HUES64 (cell line): Measurements from ENCODE around the gene KLHL11.
"Not testable (repeated sequence)": the region's sequence is repeated elsewhere in the genome, so short reads cannot be mapped to it uniquely, and the experiment has no call there.

Experiments used
- H3K27ac ChIP-seq: 2 replicates; pipeline ENCODE4 v1.7.0; 2013; ENCODE audit warnings: low read depth, low read length, inconsistent platforms
- H3K27me3 ChIP-seq: 2 replicates; pipeline ENCODE4 v1.6.1; 2013; ENCODE audit warnings: mild to moderate bottlenecking, low read length; ENCODE audit not compliant: insufficient read depth
- H3K36me3 ChIP-seq: 2 replicates; pipeline ENCODE4 v1.6.1; 2013; ENCODE audit warnings: mild to moderate bottlenecking, low read length; ENCODE audit not compliant: insufficient read depth
- H3K4me1 ChIP-seq: 2 replicates; pipeline ENCODE4 v1.6.1; 2013; ENCODE audit warnings: mild to moderate bottlenecking, low read length, moderate library complexity; ENCODE audit not compliant: insufficient read depth
- H3K4me3 ChIP-seq: 2 replicates; pipeline ENCODE4 v1.5.1; 2013; ENCODE audit warnings: mild to moderate bottlenecking, low read length, moderate library complexity
- H3K9ac ChIP-seq: 2 replicates; pipeline ENCODE4 v1.6.1; 2013; ENCODE audit warnings: mild to moderate bottlenecking, low read depth, low read length
- H3K9me3 ChIP-seq: 2 replicates; pipeline ENCODE4 v1.6.1; 2013; ENCODE audit warnings: low read depth, low read length; ENCODE audit not compliant: insufficient read depth
- WGBS: fragments of 150-250, 120-280 bp; methylation state at CpG from one replicate; pipeline ENCODE4 v1.1.7; 2013; ENCODE audit warnings: missing lambda C conversion rate; 5-methylcytosine and 5-hydroxymethylcytosine counted together

KLHL11 gene

DNA sequence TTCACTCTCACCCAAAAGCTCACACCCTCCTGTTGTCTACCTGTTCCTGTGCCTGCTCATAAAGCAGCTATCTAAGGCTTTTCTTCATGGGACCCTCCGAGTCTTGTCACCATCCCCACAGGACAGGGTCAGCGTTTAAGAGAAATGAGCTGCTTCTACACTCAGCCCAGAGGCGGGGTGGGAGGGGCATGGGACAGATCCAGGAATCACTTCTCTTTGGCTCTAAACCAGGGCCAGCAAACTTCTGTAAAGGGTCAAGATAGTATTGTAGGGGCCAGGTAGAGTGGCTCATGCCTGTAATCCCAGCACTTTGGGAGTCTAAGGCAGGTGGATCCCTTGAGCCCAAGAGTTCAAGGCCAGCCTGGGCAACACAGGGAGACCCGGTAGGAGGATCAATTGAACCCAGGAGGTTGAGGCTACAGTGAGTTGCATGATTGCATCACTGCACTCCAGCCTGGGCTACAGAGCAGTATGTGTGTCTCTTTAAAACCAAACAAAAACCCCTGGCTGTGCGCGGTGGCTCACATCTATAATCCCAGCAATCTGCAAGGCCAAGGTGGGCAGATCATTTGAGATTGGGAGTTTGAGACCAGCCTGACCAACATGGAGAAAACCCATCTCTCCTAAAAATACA, 23.2 kb upstream of the KLHL11 start:
- H3K4me3 ChIP-seq = no peak overlapping the region
- no peak overlapping the region for H3K9ac ChIP-seq
- 98% methylated on average over 6 of the region's 6 CpGs for WGBS
- H3K4me1 ChIP-seq = no peaks in the 10 kb centered on the region
- no peak overlapping the region for H3K27ac ChIP-seq
- H3K36me3 ChIP-seq = peaks cover 96% of the 10 kb centered on the region
- no peaks in the 10 kb centered on the region for H3K9me3 ChIP-seq
- H3K27me3 ChIP-seq = no peaks in the 10 kb centered on the region

DNA sequence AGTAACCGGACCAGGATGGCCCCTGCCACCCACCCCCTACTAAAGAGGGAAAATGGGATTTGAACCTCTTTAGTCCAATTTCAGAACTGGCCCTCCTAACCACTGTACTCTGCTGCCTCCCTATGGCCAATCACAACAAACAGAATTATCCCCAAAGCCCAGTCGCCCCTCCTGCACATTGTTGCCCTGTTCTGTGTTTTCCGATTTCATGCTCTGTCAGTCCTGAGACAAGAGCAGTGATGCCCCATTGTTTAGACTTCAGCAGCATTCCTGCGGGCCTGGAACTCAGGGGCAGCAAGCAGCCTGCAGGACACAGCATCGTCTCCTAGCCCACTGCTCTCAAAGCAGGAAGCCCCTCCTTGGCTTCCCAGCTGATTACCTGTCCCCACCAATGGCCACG, 20.5 kb upstream of the KLHL11 start:
- Histone ChIP-seq H3K9ac (no peak overlapping the region), H3K4me3 (no peak overlapping the region), H3K4me1 (no peaks in the 10 kb centered on the region), H3K9me3 (no peaks in the 10 kb centered on the region), H3K27ac (no peak overlapping the region), H3K36me3 (peaks cover 95% of the 10 kb centered on the region), H3K27me3 (no peaks in the 10 kb centered on the region)
- 87% methylated on average over 5 of the region's 6 CpGs for WGBS

DNA sequence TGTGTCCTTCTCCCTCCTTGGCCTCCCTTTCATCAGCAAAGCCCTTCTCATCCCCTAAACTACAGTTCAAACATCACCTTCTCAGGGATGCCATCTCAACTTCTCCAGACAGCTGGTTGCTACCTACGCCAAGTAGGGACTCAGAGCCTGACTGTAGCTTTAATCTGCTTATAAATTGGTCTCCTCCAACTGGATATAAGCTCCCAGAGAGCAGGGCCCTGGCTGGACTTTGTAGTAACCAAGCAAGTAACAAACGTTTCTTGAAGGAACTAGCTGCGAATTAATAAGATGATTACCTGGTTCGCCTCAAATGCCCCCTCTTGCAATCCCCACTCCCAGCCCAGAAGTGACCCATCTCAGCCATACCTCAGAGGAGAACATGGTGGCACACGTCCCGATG, 17.5 kb upstream of the KLHL11 start:
- H3K4me1 ChIP-seq = no peaks in the 10 kb centered on the region
- peaks cover 99% of the 10 kb centered on the region for H3K36me3 ChIP-seq
- H3K9me3 ChIP-seq = peaks cover 2% of the 10 kb centered on the region; the same call in 1 of the 2 replicates
- no peak overlapping the region for H3K9ac ChIP-seq
- WGBS = 97% methylated on average over 6 of the region's 6 CpGs
- H3K4me3 ChIP-seq = no peak overlapping the region
- no peak overlapping the region for H3K27ac ChIP-seq
- no peaks in the 10 kb centered on the region for H3K27me3 ChIP-seq

DNA sequence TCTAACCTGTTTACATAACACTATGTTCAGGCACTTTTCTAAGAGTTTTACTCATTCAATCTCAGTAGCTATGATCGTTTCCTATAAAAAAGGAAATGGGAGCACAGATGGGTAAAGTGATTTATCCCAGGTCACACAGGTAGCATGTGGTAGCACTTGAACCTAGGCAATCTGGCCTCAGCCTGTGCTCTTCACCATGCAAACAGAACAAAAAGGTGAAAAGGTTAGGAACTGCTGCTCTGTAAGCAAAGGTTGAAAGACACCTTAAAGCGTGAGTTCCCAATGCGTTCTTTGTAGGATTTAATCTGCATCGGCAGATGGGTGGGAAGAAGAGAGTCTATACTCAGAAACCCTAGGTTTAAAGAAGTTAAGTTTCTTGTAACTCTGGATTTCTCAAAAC, 14.9 kb upstream of the KLHL11 start:
- Histone ChIP-seq H3K36me3 (peaks cover 84% of the 10 kb centered on the region), H3K27me3 (no peaks in the 10 kb centered on the region), H3K4me3 (no peak overlapping the region), H3K9me3 (peaks cover 2% of the 10 kb centered on the region; the same call in 1 of the 2 replicates), H3K4me1 (no peaks in the 10 kb centered on the region), H3K27ac (no peak overlapping the region), H3K9ac (no peak overlapping the region)
- 98% methylated on average over 4 of the region's 4 CpGs for WGBS

DNA sequence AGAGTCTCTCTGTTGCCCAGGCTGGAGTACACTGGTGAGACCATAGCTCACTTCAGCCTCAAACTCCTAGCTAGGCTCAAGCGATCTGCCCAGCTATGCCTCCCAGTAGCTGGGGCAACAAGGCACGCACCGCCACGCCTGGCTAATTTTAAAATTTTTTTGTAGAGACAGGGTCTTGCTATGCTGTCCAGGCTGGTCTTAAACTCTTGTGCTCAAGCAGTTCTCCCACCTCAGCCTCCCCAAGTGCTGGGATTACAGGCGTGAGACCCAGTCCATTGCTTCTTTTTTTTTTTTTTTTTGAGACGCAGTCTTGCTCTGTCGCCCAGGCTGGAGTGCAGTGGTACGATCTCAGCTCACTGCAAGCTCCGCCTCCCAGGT, 9.1 kb upstream of the KLHL11 start:
- H3K4me1 ChIP-seq = not testable (repeated sequence)
- 94% methylated on average over 9 of the region's 9 CpGs for WGBS

DNA sequence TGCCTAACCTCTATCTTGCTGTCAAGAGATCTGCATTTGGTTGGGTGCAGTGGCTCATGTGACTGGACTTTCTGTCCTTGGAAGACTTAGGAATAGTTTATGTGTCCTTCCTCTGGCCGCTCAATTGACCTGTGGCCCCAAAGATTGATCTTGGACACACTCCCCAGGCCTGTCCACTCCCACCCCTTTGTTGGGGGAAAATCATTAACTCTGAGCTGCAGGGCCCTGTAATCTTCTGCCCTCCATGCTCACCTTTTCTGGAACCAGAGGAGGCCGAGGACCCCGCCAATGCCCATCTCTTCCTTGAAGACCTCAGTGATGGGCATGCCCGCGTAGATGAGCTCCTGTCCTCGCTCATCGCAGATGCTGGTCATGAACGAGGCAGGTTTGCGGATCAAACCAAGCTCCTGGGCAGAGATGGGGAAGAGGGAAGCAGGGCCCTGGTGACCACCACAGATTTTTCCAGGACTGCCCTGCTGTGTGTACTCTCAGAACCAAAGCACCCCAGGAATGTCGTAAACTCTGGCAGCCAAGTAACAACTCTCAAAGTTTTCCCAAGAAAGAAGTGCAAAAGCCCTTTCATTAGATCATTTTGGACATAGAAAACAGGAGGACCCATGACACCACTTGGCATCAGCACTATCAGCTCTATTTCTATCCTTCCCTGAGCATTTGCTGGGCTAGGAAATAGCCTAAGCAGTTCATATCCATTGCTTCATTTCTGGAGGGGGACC, 8.5 kb upstream of the KLHL11 start:
- WGBS = 99% methylated on average over 10 of the region's 10 CpGs
- Histone ChIP-seq H3K27ac (no peak overlapping the region), H3K4me1 (no peaks in the 10 kb centered on the region), H3K27me3 (no peaks in the 10 kb centered on the region), H3K9ac (no peak overlapping the region), H3K4me3 (no peak overlapping the region), H3K36me3 (peaks cover 82% of the 10 kb centered on the region), H3K9me3 (peaks cover 2% of the 10 kb centered on the region; the same call in 1 of the 2 replicates)

More for the DNA sequence above, 9.1 kb upstream of the KLHL11 start:
- not testable (repeated sequence) for H3K9me3 ChIP-seq, H3K9ac ChIP-seq, H3K27me3 ChIP-seq, H3K27ac ChIP-seq, H3K4me3 ChIP-seq
- H3K36me3 ChIP-seq = peaks cover 82% of the 10 kb centered on the region

DNA sequence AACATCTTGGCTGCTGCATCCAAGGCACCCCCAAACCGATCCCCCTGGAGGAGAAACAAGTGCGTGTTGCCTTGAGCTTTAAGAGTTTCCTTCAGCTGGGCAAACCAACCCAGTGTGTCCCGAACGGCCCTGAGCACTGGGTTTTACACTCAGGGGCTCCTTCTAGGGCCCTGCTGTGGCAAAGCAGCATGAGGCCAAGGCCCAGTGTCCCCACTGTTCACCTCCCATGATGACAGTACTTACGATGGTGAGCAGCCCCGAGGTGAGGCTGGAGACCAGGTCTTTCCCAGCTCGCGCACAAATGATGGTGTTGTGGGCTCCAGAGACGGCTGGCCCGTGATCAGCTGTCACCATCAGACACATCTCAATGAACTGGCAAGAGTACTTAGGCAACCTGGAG, 6.6 kb upstream of the KLHL11 start:
- 98% methylated on average over 10 of the region's 10 CpGs for WGBS
- Histone ChIP-seq H3K27me3 (no peaks in the 10 kb centered on the region), H3K4me3 (no peak overlapping the region), H3K36me3 (peaks cover 79% of the 10 kb centered on the region), H3K4me1 (no peaks in the 10 kb centered on the region), H3K9ac (no peak overlapping the region), H3K27ac (no peak overlapping the region), H3K9me3 (no peaks in the 10 kb centered on the region)

DNA sequence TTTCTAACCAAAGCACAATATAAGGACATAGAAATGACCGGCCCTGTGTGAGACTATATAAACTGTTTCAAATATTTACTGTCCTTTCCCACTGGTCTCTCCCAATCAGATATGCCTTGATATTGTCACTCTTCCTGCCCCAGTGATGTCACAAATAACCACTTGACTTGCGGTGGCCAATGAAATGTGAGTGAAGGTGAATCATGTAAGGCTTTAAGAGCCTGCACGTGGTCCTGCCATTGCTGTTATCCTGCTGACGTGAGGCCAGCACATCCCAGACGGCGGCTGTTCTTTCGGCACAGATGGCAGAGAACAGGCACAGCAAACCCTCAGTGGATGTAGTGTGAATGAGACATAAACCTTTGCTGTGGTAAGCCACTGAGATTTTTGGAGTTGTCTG, 5.4 kb upstream of the KLHL11 start:
- H3K27me3 ChIP-seq = no peaks in the 10 kb centered on the region
- no peak overlapping the region for H3K9ac ChIP-seq
- H3K4me1 ChIP-seq = no peaks in the 10 kb centered on the region
- H3K9me3 ChIP-seq = no peaks in the 10 kb centered on the region
- H3K4me3 ChIP-seq = no peak overlapping the region
- no peak overlapping the region for H3K27ac ChIP-seq
- 93% methylated on average over 7 of the region's 7 CpGs for whole genome bisulfite sequencing
- peaks cover 82% of the 10 kb centered on the region for H3K36me3 ChIP-seq

DNA sequence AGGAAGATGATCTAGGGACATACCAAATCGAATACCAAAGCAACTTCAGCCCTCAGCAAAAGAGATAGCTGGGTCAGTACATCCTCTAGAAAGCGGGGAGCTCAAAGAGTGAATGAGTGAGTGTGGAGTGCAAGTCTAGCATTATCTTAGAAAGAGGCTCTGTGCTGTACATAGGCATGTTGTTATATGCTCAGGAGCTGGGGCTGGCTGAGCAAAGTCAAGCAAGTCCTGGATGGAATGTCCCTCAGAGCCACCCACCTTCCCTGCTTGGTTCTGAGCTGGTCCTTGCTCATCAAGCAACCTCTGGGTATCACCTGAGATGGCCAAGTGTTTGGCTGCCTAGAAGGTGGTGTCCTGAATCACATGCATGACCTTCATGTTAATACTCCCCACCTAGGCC, 4.9 kb upstream of the KLHL11 start:
- Histone ChIP-seq H3K9ac (no peak overlapping the region), H3K4me3 (no peak overlapping the region), H3K9me3 (no peaks in the 10 kb centered on the region), H3K27ac (no peak overlapping the region), H3K27me3 (no peaks in the 10 kb centered on the region), H3K36me3 (peaks cover 81% of the 10 kb centered on the region), H3K4me1 (no peaks in the 10 kb centered on the region)
- 99% methylated on average over 2 of the region's 2 CpGs for WGBS

DNA sequence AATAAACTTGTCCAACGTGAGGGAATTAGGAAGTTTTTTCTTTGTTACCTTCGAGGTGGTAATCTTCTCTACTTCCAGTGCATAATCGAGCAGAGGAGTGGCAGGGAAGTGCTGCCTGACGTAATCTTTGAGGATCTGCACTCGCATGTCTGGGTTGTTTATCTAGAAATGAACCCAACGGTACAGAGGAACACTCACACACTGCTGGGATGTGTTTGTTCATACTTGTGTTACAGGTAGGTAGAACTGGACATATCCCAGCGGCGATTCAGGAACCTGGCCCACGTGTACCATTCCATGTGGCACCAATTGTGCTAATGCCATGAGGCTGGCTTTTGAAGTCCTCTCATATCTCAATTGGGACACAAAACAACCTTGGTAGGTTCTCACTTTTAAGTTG, 4.2 kb upstream of the KLHL11 start:
- H3K9ac ChIP-seq = no peak overlapping the region
- H3K4me3 ChIP-seq = no peak overlapping the region
- no peak overlapping the region for H3K27ac ChIP-seq
- no peaks in the 10 kb centered on the region for H3K4me1 ChIP-seq
- H3K36me3 ChIP-seq = peaks cover 76% of the 10 kb centered on the region
- H3K27me3 ChIP-seq = no peaks in the 10 kb centered on the region
- WGBS = 93% methylated on average over 9 of the region's 9 CpGs
- no peaks in the 10 kb centered on the region for H3K9me3 ChIP-seq

DNA sequence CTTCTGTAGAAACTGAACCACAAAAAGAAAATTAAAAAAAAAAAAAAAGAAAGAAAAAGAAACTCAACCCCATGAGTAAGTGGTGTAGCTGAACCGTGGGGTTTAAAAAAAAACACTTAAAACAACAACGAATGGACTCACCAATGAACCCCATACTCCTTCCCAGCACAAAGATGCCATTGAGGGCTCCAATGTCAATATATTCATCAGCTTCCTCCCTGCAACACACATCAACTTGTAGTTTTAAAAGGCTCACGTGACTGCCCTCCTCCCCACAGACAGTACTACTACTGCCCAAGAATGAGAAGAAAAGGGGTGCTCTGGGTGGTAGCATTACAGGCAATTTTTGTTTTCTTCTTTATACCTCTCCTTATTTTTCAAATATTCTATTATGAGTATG, 3.3 kb upstream of the KLHL11 start:
- Histone ChIP-seq H3K4me3 (no peak overlapping the region), H3K27ac (no peak overlapping the region), H3K36me3 (peaks cover 67% of the 10 kb centered on the region), H3K9ac (no peak overlapping the region), H3K9me3 (no peaks in the 10 kb centered on the region), H3K27me3 (no peaks in the 10 kb centered on the region), H3K4me1 (peaks cover 8% of the 10 kb centered on the region; the same call in 1 of the 2 replicates)
- 92% methylated on average over 3 of the region's 3 CpGs for WGBS
